Nephron progenitor cell (in vitro differentiated cells): ENCODE results near the gene TTL.

Experiments
- DNase-seq: peaks from one replicate; pipeline ENCODE4 v3.0.0; 2021
- H3K27ac Mint-ChIP-seq: 2 replicates; pipeline ENCODE4 v1.8.0; 2021; ENCODE audit warnings: mild to moderate bottlenecking, moderate library complexity, mixed read lengths
- H3K27me3 Mint-ChIP-seq: 2 replicates; pipeline ENCODE4 v1.8.0; 2021; ENCODE audit warnings: mild to moderate bottlenecking, low read depth, mixed read lengths; ENCODE audit not compliant: poor library complexity
- H3K36me3 Mint-ChIP-seq: 2 replicates; pipeline ENCODE4 v1.8.0; 2021; ENCODE audit warnings: low read depth, mixed read lengths
- H3K4me1 Mint-ChIP-seq: 2 replicates; pipeline ENCODE4 v1.8.0; 2021; ENCODE audit warnings: mixed read lengths
- H3K4me3 Mint-ChIP-seq: 2 replicates; pipeline ENCODE4 v1.8.0; 2021; ENCODE audit warnings: mild to moderate bottlenecking, moderate library complexity, mixed read lengths
- H3K9me3 Mint-ChIP-seq: 2 replicates; pipeline ENCODE4 v1.8.0; 2021; ENCODE audit warnings: mild to moderate bottlenecking, moderate library complexity, mixed read lengths
- TF ChIP-seq, protein P1 (sequence below): fragments of 200-600 bp; sonication (generic); IDR thresholded peaks from 2 replicates; pipeline ENCODE4 v1.5.0; 2021; ENCODE audit warnings: antibody characterized with exemption

Gene TTL

DNA sequence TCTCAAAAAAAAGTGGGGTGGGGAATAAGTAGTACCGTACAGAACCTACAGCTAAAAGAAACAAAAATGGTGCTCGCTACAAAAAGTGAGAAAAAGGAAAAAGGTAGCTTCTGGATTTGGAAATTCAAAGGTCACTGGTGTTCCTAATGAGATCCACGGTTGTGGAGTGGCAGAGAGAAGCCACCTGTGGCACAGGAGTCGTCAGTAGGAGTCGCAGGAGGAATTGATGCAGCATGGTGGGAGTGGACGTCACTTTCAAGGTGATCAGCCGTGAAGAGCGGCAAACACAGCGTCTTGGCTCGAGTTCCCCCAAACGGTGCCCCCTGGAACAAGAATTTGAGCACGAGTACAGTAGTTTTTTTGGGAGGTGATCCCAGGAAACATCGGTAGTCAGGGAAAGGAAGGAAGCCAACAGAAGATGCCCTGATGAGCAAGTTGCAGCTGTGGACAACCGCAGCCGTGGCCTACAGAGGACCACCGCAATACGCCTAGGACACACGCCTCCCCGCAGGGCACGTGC is 1.4 kb upstream of the TTL start:
- TF ChIP-seq, protein P1, sequence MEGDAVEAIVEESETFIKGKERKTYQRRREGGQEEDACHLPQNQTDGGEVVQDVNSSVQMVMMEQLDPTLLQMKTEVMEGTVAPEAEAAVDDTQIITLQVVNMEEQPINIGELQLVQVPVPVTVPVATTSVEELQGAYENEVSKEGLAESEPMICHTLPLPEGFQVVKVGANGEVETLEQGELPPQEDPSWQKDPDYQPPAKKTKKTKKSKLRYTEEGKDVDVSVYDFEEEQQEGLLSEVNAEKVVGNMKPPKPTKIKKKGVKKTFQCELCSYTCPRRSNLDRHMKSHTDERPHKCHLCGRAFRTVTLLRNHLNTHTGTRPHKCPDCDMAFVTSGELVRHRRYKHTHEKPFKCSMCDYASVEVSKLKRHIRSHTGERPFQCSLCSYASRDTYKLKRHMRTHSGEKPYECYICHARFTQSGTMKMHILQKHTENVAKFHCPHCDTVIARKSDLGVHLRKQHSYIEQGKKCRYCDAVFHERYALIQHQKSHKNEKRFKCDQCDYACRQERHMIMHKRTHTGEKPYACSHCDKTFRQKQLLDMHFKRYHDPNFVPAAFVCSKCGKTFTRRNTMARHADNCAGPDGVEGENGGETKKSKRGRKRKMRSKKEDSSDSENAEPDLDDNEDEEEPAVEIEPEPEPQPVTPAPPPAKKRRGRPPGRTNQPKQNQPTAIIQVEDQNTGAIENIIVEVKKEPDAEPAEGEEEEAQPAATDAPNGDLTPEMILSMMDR = no peak
- peaks cover 3% of the 10 kb centered on the region for H3K27me3 Mint-ChIP-seq
- peak overlapping the region; percentile 95 for H3K4me3 Mint-ChIP-seq
- peaks cover 36% of the 10 kb centered on the region for H3K4me1 Mint-ChIP-seq
- peaks cover 20% of the 10 kb centered on the region for H3K36me3 Mint-ChIP-seq
- peak; percentile 5 for DNase-seq
- H3K27ac Mint-ChIP-seq = no peak overlapping the region
- H3K9me3 Mint-ChIP-seq = no peaks in the 10 kb centered on the region

DNA sequence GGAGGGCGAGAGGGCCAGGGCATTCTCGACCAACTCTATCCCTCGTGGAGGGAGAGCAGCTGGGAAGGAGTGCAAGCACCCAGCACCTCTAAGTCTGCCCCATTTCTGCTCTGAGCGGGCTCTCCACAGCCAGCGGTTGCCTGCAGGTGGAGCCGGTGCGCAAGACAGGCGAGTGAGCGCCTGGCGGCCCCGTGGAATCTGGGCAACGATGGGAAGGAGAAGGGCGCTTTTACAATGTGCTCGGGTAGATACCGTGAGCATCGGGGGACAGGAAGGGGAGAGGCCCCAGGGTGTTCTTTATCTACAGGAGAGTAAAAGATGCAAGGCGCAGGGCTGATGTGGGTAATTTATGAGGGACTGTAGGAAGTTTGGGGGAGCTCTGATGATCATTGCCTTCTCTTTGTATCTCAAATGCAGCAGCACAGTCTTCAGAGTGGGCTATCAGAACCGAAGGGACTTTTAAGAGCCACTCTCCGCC is 867 bp upstream of the TTL start:
- Mint-ChIP-seq H3K36me3 (peaks cover 25% of the 10 kb centered on the region), H3K4me3 (peak overlapping the region; percentile 95), H3K27ac (peak overlapping the region; percentile 97), H3K27me3 (peaks cover 3% of the 10 kb centered on the region), H3K4me1 (peaks cover 36% of the 10 kb centered on the region), H3K9me3 (no peaks in the 10 kb centered on the region)
- TF ChIP-seq, protein P1 = peak; percentile 53
- DNase-seq = peak; percentile 83

- peaks cover 3% of the 10 kb centered on the region for H3K27me3 Mint-ChIP-seq
- TF ChIP-seq, protein P1 = no peak
- no peaks in the 10 kb centered on the region for H3K9me3 Mint-ChIP-seq
- peak; percentile 63 for DNase-seq
- peak overlapping the region; percentile 97 for H3K4me3 Mint-ChIP-seq
- H3K36me3 Mint-ChIP-seq = peaks cover 39% of the 10 kb centered on the region
- peaks cover 27% of the 10 kb centered on the region for H3K4me1 Mint-ChIP-seq
- peak overlapping the region; percentile 91 for H3K27ac Mint-ChIP-seq
Measured at GRCh38 chr2:112482309-112483041, 519 bp downstream of the TTL start.

- no peaks in the 10 kb centered on the region for H3K9me3 Mint-ChIP-seq
- H3K4me3 Mint-ChIP-seq = peak overlapping the region; percentile 97
- H3K27me3 Mint-ChIP-seq = peaks cover 3% of the 10 kb centered on the region
- TF ChIP-seq, protein P1 = no peak
- H3K36me3 Mint-ChIP-seq = peaks cover 45% of the 10 kb centered on the region
- H3K4me1 Mint-ChIP-seq = peaks cover 27% of the 10 kb centered on the region
- peak overlapping the region; percentile 86 for H3K27ac Mint-ChIP-seq
- DNase-seq = peak; percentile 14
Measured at GRCh38 chr2:112483042-112483473, 1.1 kb downstream of the TTL start.

GRCh38 chr2:112483831-112484230 is 1.9 kb downstream of the TTL start:
- Mint-ChIP-seq H3K9me3 (no peaks in the 10 kb centered on the region), H3K27ac (no peak overlapping the region), H3K4me3 (peak overlapping the region; percentile 97), H3K27me3 (peaks cover under 1% of the 10 kb centered on the region), H3K36me3 (peaks cover 48% of the 10 kb centered on the region), H3K4me1 (peaks cover 27% of the 10 kb centered on the region)
- DNase-seq = no peak
- TF ChIP-seq, protein P1 = no peak
